ENCODE results near the gene RABGAP1L. TPM values are rescaled to one million over a fixed set of nuclear protein-coding genes. Genes with fewer than 3 reads are reported as not detected.
"Not testable (repeated sequence)": the region's sequence is repeated elsewhere in the genome, so short reads cannot be mapped to it uniquely, and the experiment has no call there.

Gene RABGAP1L
- total and polyA plus RNA-seq, 4 donors, result 33.7 to 128 (median 62.1) TPM

GRCh38 chr1:174256386-174256785 is 97.1 kb downstream of the RABGAP1L start:
- not testable (repeated sequence) for H3K27me3 ChIP-seq (ENCODE audit: control insufficient read depth, insufficient read depth, low read length); H3K36me3 ChIP-seq (ENCODE audit: control insufficient read depth, insufficient read depth, low read length); H3K27ac ChIP-seq (ENCODE audit: low read depth, low read length); H3K4me3 ChIP-seq (ENCODE audit: low read depth, low read length); H3K9me3 ChIP-seq (ENCODE audit: control insufficient read depth, insufficient read depth, low read length); H3K4me1 ChIP-seq (ENCODE audit: control insufficient read depth, insufficient read depth, low read length); DNase-seq (ENCODE audit: low read depth in 4 of 6, low spot score in 6 of 6)
- WGBS (ENCODE audit: insufficient coverage), result 100% methylated on average over 6 of the region's 14 CpGs

GRCh38 chr1:174258148-174258550 is 98.8 kb downstream of the RABGAP1L start:
- WGBS (ENCODE audit: insufficient coverage), result no CpG with 5 or more reads among the region's 1 CpG
- Histone ChIP-seq H3K4me1 (ENCODE audit: control insufficient read depth, insufficient read depth, low read length) (peaks cover 5% of the 10 kb centered on the region), H3K36me3 (ENCODE audit: control insufficient read depth, insufficient read depth, low read length) (no peaks in the 10 kb centered on the region), H3K27me3 (ENCODE audit: control insufficient read depth, insufficient read depth, low read length) (no peaks in the 10 kb centered on the region), H3K9me3 (ENCODE audit: control insufficient read depth, insufficient read depth, low read length) (no peaks in the 10 kb centered on the region), H3K4me3 (ENCODE audit: low read depth, low read length) (no peak overlapping the region), H3K27ac (ENCODE audit: low read depth, low read length) (no peak overlapping the region)
- DNase-seq (ENCODE audit: low read depth in 4 of 6, low spot score in 6 of 6), result peak in 4 of 6 donors; percentile 19 to 86 (median 44)

- peaks cover 5% of the 10 kb centered on the region for H3K4me1 ChIP-seq (ENCODE audit: control insufficient read depth, insufficient read depth, low read length)
- no peaks in the 10 kb centered on the region for H3K9me3 ChIP-seq (ENCODE audit: control insufficient read depth, insufficient read depth, low read length)
- DNase-seq (ENCODE audit: low read depth in 4 of 6, low spot score in 6 of 6), result peak; percentile 30 to 94 (median 42)
- no peaks in the 10 kb centered on the region for H3K27me3 ChIP-seq (ENCODE audit: control insufficient read depth, insufficient read depth, low read length)
- 39% methylated on average over 3 of the region's 3 CpGs for WGBS (ENCODE audit: insufficient coverage)
- H3K4me3 ChIP-seq (ENCODE audit: low read depth, low read length), result no peak overlapping the region
- H3K36me3 ChIP-seq (ENCODE audit: control insufficient read depth, insufficient read depth, low read length), result no peaks in the 10 kb centered on the region
- no peak overlapping the region for H3K27ac ChIP-seq (ENCODE audit: low read depth, low read length)
Observed at GRCh38 chr1:174262349-174263241, 103.3 kb downstream of the RABGAP1L start.

GRCh38 chr1:174265282-174265681 is 106.0 kb downstream of the RABGAP1L start:
- Histone ChIP-seq H3K9me3 (ENCODE audit: control insufficient read depth, insufficient read depth, low read length) (no peaks in the 10 kb centered on the region), H3K4me1 (ENCODE audit: control insufficient read depth, insufficient read depth, low read length) (peaks cover 5% of the 10 kb centered on the region), H3K36me3 (ENCODE audit: control insufficient read depth, insufficient read depth, low read length) (no peaks in the 10 kb centered on the region), H3K4me3 (ENCODE audit: low read depth, low read length) (no peak overlapping the region), H3K27ac (ENCODE audit: low read depth, low read length) (no peak overlapping the region), H3K27me3 (ENCODE audit: control insufficient read depth, insufficient read depth, low read length) (no peaks in the 10 kb centered on the region)
- DNase-seq (ENCODE audit: low read depth in 4 of 6, low spot score in 6 of 6), result no peak

- H3K27me3 ChIP-seq (ENCODE audit: control insufficient read depth, insufficient read depth, low read length), result no peaks in the 10 kb centered on the region
- no peaks in the 10 kb centered on the region for H3K9me3 ChIP-seq (ENCODE audit: control insufficient read depth, insufficient read depth, low read length)
- WGBS (ENCODE audit: insufficient coverage), result no CpG with 5 or more reads among the region's 2 CpGs
- H3K4me1 ChIP-seq (ENCODE audit: control insufficient read depth, insufficient read depth, low read length), result peaks cover 5% of the 10 kb centered on the region
- H3K4me3 ChIP-seq (ENCODE audit: low read depth, low read length), result no peak overlapping the region
- no peak overlapping the region for H3K27ac ChIP-seq (ENCODE audit: low read depth, low read length)
- no peak for DNase-seq (ENCODE audit: low read depth in 4 of 6, low spot score in 6 of 6)
- no peaks in the 10 kb centered on the region for H3K36me3 ChIP-seq (ENCODE audit: control insufficient read depth, insufficient read depth, low read length)
Observed at GRCh38 chr1:174266476-174266875, 107.2 kb downstream of the RABGAP1L start.

GRCh38 chr1:174266991-174267612 is 107.8 kb downstream of the RABGAP1L start:
- no peak overlapping the region for H3K27ac ChIP-seq (ENCODE audit: low read depth, low read length)
- WGBS (ENCODE audit: insufficient coverage), result 100% methylated on average over 1 of the region's 1 CpG
- no peaks in the 10 kb centered on the region for H3K27me3 ChIP-seq (ENCODE audit: control insufficient read depth, insufficient read depth, low read length)
- H3K9me3 ChIP-seq (ENCODE audit: control insufficient read depth, insufficient read depth, low read length), result no peaks in the 10 kb centered on the region
- no peak overlapping the region for H3K4me3 ChIP-seq (ENCODE audit: low read depth, low read length)
- DNase-seq (ENCODE audit: low read depth in 4 of 6, low spot score in 6 of 6), result no peak
- H3K4me1 ChIP-seq (ENCODE audit: control insufficient read depth, insufficient read depth, low read length), result peaks cover 5% of the 10 kb centered on the region
- H3K36me3 ChIP-seq (ENCODE audit: control insufficient read depth, insufficient read depth, low read length), result no peaks in the 10 kb centered on the region

GRCh38 chr1:174269989-174270651 is 110.8 kb downstream of the RABGAP1L start:
- H3K9me3 ChIP-seq (ENCODE audit: control insufficient read depth, insufficient read depth, low read length), result no peaks in the 10 kb centered on the region
- no peaks in the 10 kb centered on the region for H3K36me3 ChIP-seq (ENCODE audit: control insufficient read depth, insufficient read depth, low read length)
- WGBS (ENCODE audit: insufficient coverage), result no CpG with 5 or more reads among the region's 1 CpG
- H3K27ac ChIP-seq (ENCODE audit: low read depth, low read length), result no peak overlapping the region
- no peak overlapping the region for H3K4me3 ChIP-seq (ENCODE audit: low read depth, low read length)
- no peaks in the 10 kb centered on the region for H3K27me3 ChIP-seq (ENCODE audit: control insufficient read depth, insufficient read depth, low read length)
- DNase-seq (ENCODE audit: low read depth in 4 of 6, low spot score in 6 of 6), result peak in 1 of 6 donors; percentile 2
- H3K4me1 ChIP-seq (ENCODE audit: control insufficient read depth, insufficient read depth, low read length), result no peaks in the 10 kb centered on the region

GRCh38 chr1:174273190-174273589 is 113.9 kb downstream of the RABGAP1L start:
- Histone ChIP-seq H3K27ac (ENCODE audit: low read depth, low read length) (no peak overlapping the region), H3K4me1 (ENCODE audit: control insufficient read depth, insufficient read depth, low read length) (no peaks in the 10 kb centered on the region), H3K4me3 (ENCODE audit: low read depth, low read length) (no peak overlapping the region), H3K27me3 (ENCODE audit: control insufficient read depth, insufficient read depth, low read length) (no peaks in the 10 kb centered on the region), H3K36me3 (ENCODE audit: control insufficient read depth, insufficient read depth, low read length) (no peaks in the 10 kb centered on the region), H3K9me3 (ENCODE audit: control insufficient read depth, insufficient read depth, low read length) (no peaks in the 10 kb centered on the region)
- DNase-seq (ENCODE audit: low read depth in 4 of 6, low spot score in 6 of 6), result no peak

- H3K9me3 ChIP-seq (ENCODE audit: control insufficient read depth, insufficient read depth, low read length), result no peaks in the 10 kb centered on the region
- H3K27me3 ChIP-seq (ENCODE audit: control insufficient read depth, insufficient read depth, low read length), result no peaks in the 10 kb centered on the region
- H3K4me1 ChIP-seq (ENCODE audit: control insufficient read depth, insufficient read depth, low read length), result no peaks in the 10 kb centered on the region
- H3K36me3 ChIP-seq (ENCODE audit: control insufficient read depth, insufficient read depth, low read length), result no peaks in the 10 kb centered on the region
- no peak overlapping the region for H3K27ac ChIP-seq (ENCODE audit: low read depth, low read length)
- no peak overlapping the region for H3K4me3 ChIP-seq (ENCODE audit: low read depth, low read length)
- no peak for DNase-seq (ENCODE audit: low read depth in 4 of 6, low spot score in 6 of 6)
Observed at GRCh38 chr1:174273776-174274175, 114.5 kb downstream of the RABGAP1L start.
